IMR-90 (cell line): ENCODE measurements around the gene ETV7.

ENCODE experiments used
- CEBPB ChIP-seq: IDR thresholded peaks from 2 replicates; pipeline ENCODE4 v1.6.1; 2012; ENCODE audit warnings: low read depth, low read length, improper control_type of control experiment
- POLR2A ChIP-seq: IDR thresholded peaks from 2 replicates; pipeline ENCODE4 v1.6.1; 2012; ENCODE audit warnings: mild to moderate bottlenecking, low read depth, low read length
- RAD21 ChIP-seq: IDR thresholded peaks from 2 replicates; pipeline ENCODE4 v1.6.1; 2012; ENCODE audit warnings: low read length, improper control_type of control experiment
- TF ChIP-seq, protein P1 (sequence below): conservative IDR thresholded peaks from 2 replicates; pipeline ENCODE4 v1.5.1; 2012; ENCODE audit warnings: mild to moderate bottlenecking, low read depth, low read length, improper control_type of control experiment

DNA sequence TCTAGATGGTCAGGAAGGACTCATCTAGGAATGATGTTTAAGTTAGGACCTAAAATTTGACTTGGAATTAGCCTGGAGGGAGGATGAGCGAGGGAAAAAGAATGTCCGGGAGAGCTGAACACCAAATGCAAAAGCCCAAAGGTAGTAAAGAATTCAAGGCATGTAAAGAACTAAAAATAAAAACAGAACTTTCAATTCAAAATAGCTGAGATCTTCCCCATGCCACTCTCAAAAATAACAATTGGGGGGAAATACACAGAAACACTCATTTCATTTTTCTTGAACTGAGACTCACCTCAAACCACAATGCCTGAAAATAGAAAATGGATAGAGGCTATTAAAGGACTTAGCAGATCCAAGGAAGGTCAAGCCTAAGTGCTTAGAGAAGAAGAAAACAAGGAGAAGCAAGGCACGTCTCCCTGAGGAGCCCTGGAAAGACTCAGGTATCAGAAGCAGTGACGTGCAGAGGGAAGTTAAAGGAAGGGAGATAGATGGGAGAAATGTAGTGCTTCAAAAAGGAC is 44.7 kb upstream of the ETV7 start:
- TF ChIP-seq POLR2A (no peak), CEBPB (no peak), RAD21 (no peak)
- TF ChIP-seq, protein P1, sequence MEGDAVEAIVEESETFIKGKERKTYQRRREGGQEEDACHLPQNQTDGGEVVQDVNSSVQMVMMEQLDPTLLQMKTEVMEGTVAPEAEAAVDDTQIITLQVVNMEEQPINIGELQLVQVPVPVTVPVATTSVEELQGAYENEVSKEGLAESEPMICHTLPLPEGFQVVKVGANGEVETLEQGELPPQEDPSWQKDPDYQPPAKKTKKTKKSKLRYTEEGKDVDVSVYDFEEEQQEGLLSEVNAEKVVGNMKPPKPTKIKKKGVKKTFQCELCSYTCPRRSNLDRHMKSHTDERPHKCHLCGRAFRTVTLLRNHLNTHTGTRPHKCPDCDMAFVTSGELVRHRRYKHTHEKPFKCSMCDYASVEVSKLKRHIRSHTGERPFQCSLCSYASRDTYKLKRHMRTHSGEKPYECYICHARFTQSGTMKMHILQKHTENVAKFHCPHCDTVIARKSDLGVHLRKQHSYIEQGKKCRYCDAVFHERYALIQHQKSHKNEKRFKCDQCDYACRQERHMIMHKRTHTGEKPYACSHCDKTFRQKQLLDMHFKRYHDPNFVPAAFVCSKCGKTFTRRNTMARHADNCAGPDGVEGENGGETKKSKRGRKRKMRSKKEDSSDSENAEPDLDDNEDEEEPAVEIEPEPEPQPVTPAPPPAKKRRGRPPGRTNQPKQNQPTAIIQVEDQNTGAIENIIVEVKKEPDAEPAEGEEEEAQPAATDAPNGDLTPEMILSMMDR, result no peak
